Measurements from ENCODE around the gene CD5L.

CD5L gene

GRCh38 chr1:157806431-157807149 is 35.0 kb downstream of the CD5L start:
- DNase-seq = no peak

GRCh38 chr1:157803851-157804250 is 37.8 kb downstream of the CD5L start:
- no peak for DNase-seq

GRCh38 chr1:157799996-157800395 is 41.6 kb downstream of the CD5L start:
- no peak for DNase-seq

- DNase-seq = no peak
Measured at GRCh38 chr1:157798211-157798610, 43.4 kb downstream of the CD5L start.

GRCh38 chr1:157785248-157785647 is 56.4 kb downstream of the CD5L start:
- no peak for DNase-seq

- DNase-seq = no peak
Measured at GRCh38 chr1:157784801-157785200, 56.8 kb downstream of the CD5L start.

GRCh38 chr1:157782931-157783330 is 58.7 kb downstream of the CD5L start:
- no peak for DNase-seq

- DNase-seq = no peak
Measured at GRCh38 chr1:157781048-157781447, 60.6 kb downstream of the CD5L start.

Measured in NCI-H1417 (cell line).